WTC11 (cell line): ENCODE data around the gene PARD3B. TPM values are rescaled to one million over a fixed set of nuclear protein-coding genes. Genes with fewer than 3 reads are reported as not detected.

ENCODE experiments used
- ATAC-seq: fragments of 200-7000 bp; cut with Tn5 transposase; 2 replicates; pipeline ENCODE4 v1.10.0; 2021; ENCODE audit warnings: mild to moderate bottlenecking, moderate library complexity
- CTCF ChIA-PET: fragments of 300-600 bp; sonication (Branson Sonifier 250); formaldehyde crosslinking; loops from one replicate; lab custom pipeline; 2021; ENCODE audit warnings: antibody characterized with exemption; lab: Charles Lee
- POLR2A ChIA-PET: fragments of 350-600 bp; sonication (Branson Sonifier 250); formaldehyde crosslinking; loops from one replicate; lab custom pipeline; 2021; ENCODE audit warnings: antibody characterized with exemption; lab: Charles Lee
- DNase-seq: peaks from one replicate; pipeline ENCODE4 v3.0.0; 2021; ENCODE audit warnings: low spot score
- H3K27ac Mint-ChIP-seq: 2 replicates; pipeline ENCODE4 v1.8.0; 2021; ENCODE audit warnings: mixed read lengths
- H3K27me3 Mint-ChIP-seq: 2 replicates; pipeline ENCODE4 v1.8.0; 2021; ENCODE audit warnings: low read depth, mild to moderate bottlenecking, moderate library complexity, mixed read lengths
- H3K36me3 Mint-ChIP-seq: 2 replicates; pipeline ENCODE4 v1.8.0; 2021; ENCODE audit warnings: mixed read lengths
- H3K4me1 Mint-ChIP-seq: 2 replicates; pipeline ENCODE4 v1.8.0; 2022; ENCODE audit warnings: mixed read lengths
- H3K4me3 Mint-ChIP-seq: 2 replicates; pipeline ENCODE4 v1.8.0; 2021; ENCODE audit warnings: mild to moderate bottlenecking, moderate library complexity, mixed read lengths
- H3K9me3 Mint-ChIP-seq: 2 replicates; pipeline ENCODE4 v1.8.0; 2021; ENCODE audit warnings: mixed read lengths
- CREB1 ChIP-seq: sonication (generic); formaldehyde crosslinking; IDR thresholded peaks from 2 replicates; pipeline ENCODE4 v1.8.0; 2023; ENCODE audit warnings: mild to moderate bottlenecking, missing genetic modification reagents
- E2F1 ChIP-seq: sonication (generic); formaldehyde crosslinking; IDR thresholded peaks from 2 replicates; pipeline ENCODE4 v1.8.0; 2022; ENCODE audit warnings: mild to moderate bottlenecking, missing genetic modification reagents
- GABPB1 ChIP-seq: sonication (generic); formaldehyde crosslinking; IDR thresholded peaks from 2 replicates; pipeline ENCODE4 v1.8.1; 2023; ENCODE audit warnings: mild to moderate bottlenecking, missing genetic modification reagents
- HMGXB4 ChIP-seq: sonication (generic); formaldehyde crosslinking; IDR thresholded peaks from 2 replicates; pipeline ENCODE4 v1.8.1; 2023; ENCODE audit warnings: mild to moderate bottlenecking, moderate library complexity, missing genetic modification reagents
- IRF2 ChIP-seq: sonication (generic); formaldehyde crosslinking; IDR thresholded peaks from 2 replicates; pipeline ENCODE4 v1.8.0; 2022; ENCODE audit warnings: low read depth, missing genetic modification reagents, borderline replicate concordance
- JAZF1 ChIP-seq: fragments of 250-450 bp; sonication (Bioruptor Pico); IDR thresholded peaks from 2 replicates; pipeline ENCODE4 v1.9.0; 2021; ENCODE audit warnings: moderate library complexity, mild to moderate bottlenecking, inconsistent platforms
- MXD4 ChIP-seq: fragments of 250-450 bp; sonication (Bioruptor Pico); IDR thresholded peaks from 2 replicates; pipeline ENCODE4 v1.8.0; 2021; ENCODE audit warnings: mild to moderate bottlenecking, moderate library complexity, borderline replicate concordance
- MYBL2 ChIP-seq: sonication (generic); formaldehyde crosslinking; IDR thresholded peaks from 2 replicates; pipeline ENCODE4 v1.8.1; 2023; ENCODE audit warnings: mild to moderate bottlenecking, moderate library complexity, missing genetic modification reagents
- NFATC4 ChIP-seq: fragments of 250-450 bp; sonication (Bioruptor Pico); IDR thresholded peaks from 2 replicates; pipeline ENCODE4 v1.9.0; 2021; ENCODE audit warnings: mild to moderate bottlenecking
- NFE2L1 ChIP-seq: sonication (generic); formaldehyde crosslinking; IDR thresholded peaks from 2 replicates; pipeline ENCODE4 v1.8.1; 2023; ENCODE audit warnings: missing genetic modification reagents
- NFYB ChIP-seq: sonication (generic); formaldehyde crosslinking; conservative IDR thresholded peaks from 2 replicates; pipeline ENCODE4 v1.8.0; 2022; ENCODE audit warnings: low read depth, missing genetic modification reagents
- NR2C2 ChIP-seq: sonication (generic); formaldehyde crosslinking; IDR thresholded peaks from 2 replicates; pipeline ENCODE4 v1.8.0; 2022; ENCODE audit warnings: mild to moderate bottlenecking, missing genetic modification reagents
- PREB ChIP-seq: sonication (generic); formaldehyde crosslinking; IDR thresholded peaks from 2 replicates; pipeline ENCODE4 v1.8.1; 2022; ENCODE audit warnings: mild to moderate bottlenecking, missing genetic modification reagents, moderate library complexity, borderline replicate concordance
- RELA ChIP-seq: sonication (generic); formaldehyde crosslinking; IDR thresholded peaks from 2 replicates; pipeline ENCODE4 v1.8.1; 2022; ENCODE audit warnings: missing genetic modification reagents, mild to moderate bottlenecking, borderline replicate concordance
- SMAD3 ChIP-seq: sonication (generic); formaldehyde crosslinking; IDR thresholded peaks from 2 replicates; pipeline ENCODE4 v1.8.0; 2022; ENCODE audit warnings: missing genetic modification reagents, mild to moderate bottlenecking, borderline replicate concordance
- SMAD4 ChIP-seq: sonication (generic); formaldehyde crosslinking; IDR thresholded peaks from 2 replicates; pipeline ENCODE4 v1.8.0; 2022; ENCODE audit warnings: mild to moderate bottlenecking, missing genetic modification reagents
- TEAD4 ChIP-seq: sonication (generic); formaldehyde crosslinking; IDR thresholded peaks from 2 replicates; pipeline ENCODE4 v1.8.0; 2022; ENCODE audit warnings: mild to moderate bottlenecking, missing genetic modification reagents
- ZBTB21 ChIP-seq: sonication (generic); formaldehyde crosslinking; IDR thresholded peaks from 2 replicates; pipeline ENCODE4 v1.8.1; 2023; ENCODE audit warnings: mild to moderate bottlenecking, missing genetic modification reagents, borderline replicate concordance
- ZNF263 ChIP-seq: sonication (generic); formaldehyde crosslinking; IDR thresholded peaks from 2 replicates; pipeline ENCODE4 v1.8.1; 2022; ENCODE audit warnings: low read depth, mild to moderate bottlenecking, moderate library complexity, missing genetic modification reagents
- ZNF396 ChIP-seq: fragments of 250-450 bp; sonication (Bioruptor Pico); IDR thresholded peaks from 2 replicates; pipeline ENCODE4 v1.8.0; 2021; ENCODE audit warnings: mild to moderate bottlenecking, moderate library complexity, borderline replicate concordance
- ZNF416 ChIP-seq: fragments of 250-450 bp; sonication (Bioruptor Pico); IDR thresholded peaks from 2 replicates; pipeline ENCODE4 v1.9.0; 2021; ENCODE audit warnings: mild to moderate bottlenecking, inconsistent platforms
- ZNF512 ChIP-seq: sonication (generic); formaldehyde crosslinking; IDR thresholded peaks from 2 replicates; pipeline ENCODE4 v1.8.1; 2022; ENCODE audit warnings: missing genetic modification reagents, borderline replicate concordance
- ZNF532 ChIP-seq: fragments of 250-450 bp; sonication (Bioruptor Pico); IDR thresholded peaks from 2 replicates; pipeline ENCODE4 v1.9.0; 2021; ENCODE audit warnings: mild to moderate bottlenecking, borderline replicate concordance
- ZNF671 ChIP-seq: fragments of 250-450 bp; sonication (Bioruptor Pico); IDR thresholded peaks from 2 replicates; pipeline ENCODE4 v1.8.0; 2021; ENCODE audit warnings: mild to moderate bottlenecking
- total RNA-seq: library from RNA; stranded (reverse); gene quantifications from 3 replicates; pipeline ENCODE4 v1.2.3, GENCODE V29; 2021
- TF ChIP-seq, protein P1 (sequence below): sonication (generic); formaldehyde crosslinking; IDR thresholded peaks from 2 replicates; pipeline ENCODE4 v1.8.1; 2022; ENCODE audit warnings: low read depth, mild to moderate bottlenecking, moderate library complexity, missing genetic modification reagents, borderline replicate concordance
- TF ChIP-seq, protein P2 (sequence below): fragments of 250-450 bp; sonication (Bioruptor Pico); IDR thresholded peaks from 2 replicates; pipeline ENCODE4 v1.9.0; 2021; ENCODE audit warnings: mild to moderate bottlenecking

PARD3B gene
- total RNA-seq, 1 experiment from 2014 or later, result 5.6 TPM

- TF ChIP-seq MXD4 (CRISPR knock-in tag) (no peak), ZNF416 (CRISPR knock-in tag) (no peak), ZNF396 (no peak), MYBL2 (CRISPR knock-in tag) (no peak), ZNF671 (no peak), E2F1 (no peak), JAZF1 (no peak), GABPB1 (CRISPR knock-in tag) (no peak), IRF2 (CRISPR knock-in tag) (no peak)
- TF ChIP-seq, protein P1, sequence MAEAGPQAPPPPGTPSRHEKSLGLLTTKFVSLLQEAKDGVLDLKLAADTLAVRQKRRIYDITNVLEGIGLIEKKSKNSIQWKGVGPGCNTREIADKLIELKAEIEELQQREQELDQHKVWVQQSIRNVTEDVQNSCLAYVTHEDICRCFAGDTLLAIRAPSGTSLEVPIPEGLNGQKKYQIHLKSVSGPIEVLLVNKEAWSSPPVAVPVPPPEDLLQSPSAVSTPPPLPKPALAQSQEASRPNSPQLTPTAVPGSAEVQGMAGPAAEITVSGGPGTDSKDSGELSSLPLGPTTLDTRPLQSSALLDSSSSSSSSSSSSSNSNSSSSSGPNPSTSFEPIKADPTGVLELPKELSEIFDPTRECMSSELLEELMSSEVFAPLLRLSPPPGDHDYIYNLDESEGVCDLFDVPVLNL (CRISPR knock-in tag), result no peak
Observed at GRCh38 chr2:205079173-205079572, 533.9 kb downstream of the PARD3B start (continued).

DNA sequence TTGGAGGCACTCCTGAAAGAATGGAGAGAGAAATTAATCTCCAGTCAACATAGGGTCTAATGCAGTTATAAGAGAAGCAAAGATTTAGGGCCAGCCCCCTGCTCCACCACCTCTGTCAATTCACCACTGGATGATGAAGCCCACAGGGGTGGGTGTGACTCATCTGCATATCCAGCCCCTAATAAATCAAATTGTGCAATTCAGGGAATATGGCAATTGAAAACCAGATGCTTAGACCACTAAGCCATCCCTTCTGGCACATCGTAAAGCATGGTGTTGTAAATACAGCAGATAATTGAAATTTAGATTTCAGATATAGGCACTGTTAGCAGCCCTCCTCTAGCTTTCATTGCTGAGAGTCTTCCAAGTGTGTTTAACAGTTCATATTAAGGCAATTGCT lies 541.4 kb downstream of the PARD3B start:
- ChIA-PET CTCF (no interaction called here), POLR2A (no interaction called here)
- Mint-ChIP-seq H3K36me3 (no peaks in the 10 kb centered on the region), H3K27ac (no peak overlapping the region), H3K9me3 (no peaks in the 10 kb centered on the region), H3K27me3 (no peaks in the 10 kb centered on the region), H3K4me1 (peaks cover 7% of the 10 kb centered on the region), H3K4me3 (no peak overlapping the region)
- ATAC-seq, result no peak
- no peak for DNase-seq
- no peak for TF ChIP-seq NFYB (CRISPR knock-in tag)
- TF ChIP-seq SMAD4 (CRISPR knock-in tag), result no peak
- no peak for TF ChIP-seq NFATC4 (CRISPR knock-in tag)
- TF ChIP-seq, protein P2, sequence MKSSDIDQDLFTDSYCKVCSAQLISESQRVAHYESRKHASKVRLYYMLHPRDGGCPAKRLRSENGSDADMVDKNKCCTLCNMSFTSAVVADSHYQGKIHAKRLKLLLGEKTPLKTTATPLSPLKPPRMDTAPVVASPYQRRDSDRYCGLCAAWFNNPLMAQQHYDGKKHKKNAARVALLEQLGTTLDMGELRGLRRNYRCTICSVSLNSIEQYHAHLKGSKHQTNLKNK (CRISPR knock-in tag), result no peak
- no peak for TF ChIP-seq ZNF532 (CRISPR knock-in tag)
- no peak for TF ChIP-seq RELA (CRISPR knock-in tag)
- no peak for TF ChIP-seq TEAD4 (CRISPR knock-in tag)
- no peak for TF ChIP-seq NR2C2 (CRISPR knock-in tag)
- TF ChIP-seq ZNF263 (CRISPR knock-in tag), result no peak
- no peak for TF ChIP-seq ZBTB21 (CRISPR knock-in tag)
- TF ChIP-seq PREB (CRISPR knock-in tag), result no peak
- TF ChIP-seq CREB1 (CRISPR knock-in tag), result no peak
- no peak for TF ChIP-seq NFE2L1
- TF ChIP-seq SMAD3 (CRISPR knock-in tag), result no peak
- TF ChIP-seq HMGXB4, result no peak
- TF ChIP-seq ZNF512 (CRISPR knock-in tag), result no peak
